GM23248 (cell line): Measurements from ENCODE around the gene INTU. TPM values are rescaled to one million over a fixed set of nuclear protein-coding genes. Genes with fewer than 3 reads are reported as not detected.

Source experiments
- DNase-seq: peaks from one replicate; pipeline ENCODE4 v3.0.0-alpha.2; 2015
- H2AFZ ChIP-seq: fragments of 200-600 bp; sonication (generic); 2 replicates; pipeline ENCODE4 v1.6.1; 2016; ENCODE audit warnings: antibody characterized with exemption
- H3F3A ChIP-seq: fragments of 200-600 bp; sonication (generic); 2 replicates; pipeline ENCODE4 v1.6.1; 2016; ENCODE audit warnings: mild to moderate bottlenecking, antibody characterized with exemption, mixed run types; ENCODE audit not compliant: insufficient read depth
- H3K27ac ChIP-seq: fragments of 200-600 bp; sonication (generic); 2 replicates; pipeline ENCODE4 v1.5.1; 2016; ENCODE audit warnings: mild to moderate bottlenecking
- H3K27me3 ChIP-seq: fragments of 200-600 bp; sonication (generic); replicated peaks from 2 replicates; pipeline ENCODE4 v1.6.1; 2016; ENCODE audit warnings: mild to moderate bottlenecking; ENCODE audit not compliant: insufficient read depth
- H3K36me3 ChIP-seq: fragments of 200-600 bp; sonication (generic); 2 replicates; pipeline ENCODE4 v1.6.1; 2016; ENCODE audit warnings: low read depth, mild to moderate bottlenecking
- H3K4me1 ChIP-seq: fragments of 200-600 bp; sonication (generic); 2 replicates; pipeline ENCODE4 v1.6.1; 2016; ENCODE audit warnings: mild to moderate bottlenecking; ENCODE audit not compliant: insufficient read depth
- H3K4me2 ChIP-seq: fragments of 200-600 bp; sonication (generic); one replicate; pipeline ENCODE4 v1.6.1; 2016; ENCODE audit warnings: mild to moderate bottlenecking; ENCODE audit not compliant: unreplicated experiment
- H3K4me3 ChIP-seq: fragments of 200-600 bp; sonication (generic); 2 replicates; pipeline ENCODE4 v1.5.1; 2016; ENCODE audit warnings: mild to moderate bottlenecking
- H3K79me2 ChIP-seq: fragments of 200-600 bp; sonication (generic); 2 replicates; pipeline ENCODE4 v1.6.1; 2016; ENCODE audit warnings: mild to moderate bottlenecking; ENCODE audit not compliant: insufficient read depth
- H3K9ac ChIP-seq: fragments of 200-600 bp; sonication (generic); 2 replicates; pipeline ENCODE4 v1.6.1; 2016; ENCODE audit warnings: mild to moderate bottlenecking
- H3K9me2 ChIP-seq: fragments of 200-600 bp; sonication (generic); 2 replicates; pipeline ENCODE4 v1.6.1; 2016; ENCODE audit warnings: mixed run types, mild to moderate bottlenecking, moderate library complexity; ENCODE audit not compliant: insufficient read depth
- H3K9me3 ChIP-seq: fragments of 200-600 bp; sonication (generic); one replicate; pipeline ENCODE4 v1.6.1; 2017; ENCODE audit warnings: low read depth
- H4K20me1 ChIP-seq: fragments of 200-600 bp; sonication (generic); 2 replicates; pipeline ENCODE4 v1.6.0; 2016; ENCODE audit not compliant: insufficient read depth
- EZH2 ChIP-seq: fragments of 200-600 bp; sonication (generic); IDR thresholded peaks from 2 replicates; pipeline ENCODE4 v1.6.1; 2018; ENCODE audit warnings: antibody characterized with exemption, mild to moderate bottlenecking; ENCODE audit not compliant: insufficient read depth, poor library complexity, severe bottlenecking
- EZH2phosphoT487 ChIP-seq: fragments of 200-600 bp; sonication (generic); IDR thresholded peaks from 2 replicates; pipeline ENCODE4 v1.6.1; 2018; ENCODE audit warnings: antibody characterized with exemption, moderate library complexity, mild to moderate bottlenecking, low read depth; ENCODE audit not compliant: insufficient read depth
- WGBS, 2 experiments: methylation state at CpG; one replicate each; pipeline ENCODE4 v1.1.6; 2015 to 2017; ENCODE audit warnings: low lambda C conversion rate in 2 of 2, low coverage in 1 of 2; ENCODE audit errors: missing lambda C conversion rate in 2 of 2; 5-methylcytosine and 5-hydroxymethylcytosine counted together
- in situ Hi-C: fragments of 300-500 bp; cut with MboI; formaldehyde crosslinking; loops from 2 replicates; pipeline ENCODE4 v1.15.0; 2020
- polyA plus RNA-seq: library from polyadenylated mRNA; unstranded; fragments of >200 nt; fragmentation: Nextera tagmentation; extraction: Ambion mirVana; gene quantifications from 2 replicates; pipeline ENCODE4 v1.2.1, GENCODE V29; 2016
- total RNA-seq: library from RNA; depleted of rRNA; stranded (reverse); fragments of >200 nt; shearing (Covaris generic); gene quantifications from 2 replicates; pipeline ENCODE4 v1.2.3, GENCODE V29; 2014

The INTU gene
- total and polyA plus RNA-seq, 2 experiments from 2014 or later, result 2.3 to 5.2 TPM

- no peaks in the 10 kb centered on the region for H4K20me1 ChIP-seq
- H2AFZ ChIP-seq, result no peak overlapping the region
- no peak overlapping the region for H3K4me2 ChIP-seq
- no peaks in the 10 kb centered on the region for H3K36me3 ChIP-seq
- no peak for TF ChIP-seq EZH2
- no peak for TF ChIP-seq EZH2phosphoT487
- no peaks in the 10 kb centered on the region for H3K27me3 ChIP-seq
- H3K4me3 ChIP-seq, result no peak overlapping the region
- in situ Hi-C loops, result no loop called here
- no peaks in the 10 kb centered on the region for H3K9me3 ChIP-seq
- H3K9ac ChIP-seq, result no peak overlapping the region
- H3K79me2 ChIP-seq, result no peaks in the 10 kb centered on the region
- no peaks in the 10 kb centered on the region for H3K4me1 ChIP-seq
- 84 to 93% methylated on average over 1 of the region's 1 CpG for WGBS, 2 experiments
- H3K27ac ChIP-seq, result no peak overlapping the region
- H3F3A ChIP-seq, result no peaks in the 10 kb centered on the region
- DNase-seq, result no peak
- H3K9me2 ChIP-seq, result no peaks in the 10 kb centered on the region
Measured at GRCh38 chr4:127741247-127741646, 108.5 kb downstream of the INTU start.

GRCh38 chr4:127747883-127748282, 115.1 kb downstream of the INTU start:
- H3K79me2 ChIP-seq, result no peaks in the 10 kb centered on the region
- H3K27me3 ChIP-seq, result no peaks in the 10 kb centered on the region
- H3F3A ChIP-seq, result no peaks in the 10 kb centered on the region
- H3K27ac ChIP-seq, result no peak overlapping the region
- no peaks in the 10 kb centered on the region for H4K20me1 ChIP-seq
- no peak overlapping the region for H3K9ac ChIP-seq
- WGBS, 2 experiments, result 48 to 51% methylated on average over 4 of the region's 4 CpGs
- H3K9me2 ChIP-seq, result no peaks in the 10 kb centered on the region
- in situ Hi-C loops, result no loop called here
- H2AFZ ChIP-seq, result no peak overlapping the region
- H3K4me1 ChIP-seq, result no peaks in the 10 kb centered on the region
- no peaks in the 10 kb centered on the region for H3K9me3 ChIP-seq
- no peak for TF ChIP-seq EZH2phosphoT487
- TF ChIP-seq EZH2, result no peak
- DNase-seq, result no peak
- H3K4me3 ChIP-seq, result no peak overlapping the region
- H3K4me2 ChIP-seq, result no peak overlapping the region
- H3K36me3 ChIP-seq, result no peaks in the 10 kb centered on the region

GRCh38 chr4:127748957-127749356, 116.2 kb downstream of the INTU start:
- no peaks in the 10 kb centered on the region for H3K36me3 ChIP-seq
- H3F3A ChIP-seq, result no peaks in the 10 kb centered on the region
- in situ Hi-C loops, result no loop called here
- no peak overlapping the region for H3K9ac ChIP-seq
- no peak overlapping the region for H3K4me2 ChIP-seq
- no peaks in the 10 kb centered on the region for H3K79me2 ChIP-seq
- no peak overlapping the region for H2AFZ ChIP-seq
- no peaks in the 10 kb centered on the region for H3K27me3 ChIP-seq
- no peaks in the 10 kb centered on the region for H3K4me1 ChIP-seq
- H3K9me2 ChIP-seq, result no peaks in the 10 kb centered on the region
- no peak overlapping the region for H3K27ac ChIP-seq
- H3K4me3 ChIP-seq, result no peak overlapping the region
- H3K9me3 ChIP-seq, result no peaks in the 10 kb centered on the region
- WGBS, 2 experiments, result 50 to 56% methylated on average over 2 of the region's 2 CpGs
- no peaks in the 10 kb centered on the region for H4K20me1 ChIP-seq
- TF ChIP-seq EZH2phosphoT487 (no peak), EZH2 (no peak)
- no peak for DNase-seq

- H3K4me2 ChIP-seq, result no peak overlapping the region
- H3K9me3 ChIP-seq, result no peaks in the 10 kb centered on the region
- no peak overlapping the region for H3K27ac ChIP-seq
- H3K4me1 ChIP-seq, result no peaks in the 10 kb centered on the region
- H3K9ac ChIP-seq, result no peak overlapping the region
- in situ Hi-C loops, result no loop called here
- H3K79me2 ChIP-seq, result no peaks in the 10 kb centered on the region
- H3K27me3 ChIP-seq, result no peaks in the 10 kb centered on the region
- H3K4me3 ChIP-seq, result no peak overlapping the region
- H3K9me2 ChIP-seq, result no peaks in the 10 kb centered on the region
- no peaks in the 10 kb centered on the region for H4K20me1 ChIP-seq
- no peak overlapping the region for H2AFZ ChIP-seq
- TF ChIP-seq EZH2 (no peak), EZH2phosphoT487 (no peak)
- DNase-seq, result no peak
- WGBS, 2 experiments, result 52 to 55% methylated on average over 2 of the region's 2 CpGs
- H3F3A ChIP-seq, result no peaks in the 10 kb centered on the region
- no peaks in the 10 kb centered on the region for H3K36me3 ChIP-seq
Measured at GRCh38 chr4:127756906-127757305, 124.1 kb downstream of the INTU start.

- Histone ChIP-seq H2AFZ (no peak overlapping the region), H3K9ac (no peak overlapping the region), H3K36me3 (no peaks in the 10 kb centered on the region), H3K4me3 (no peak overlapping the region), H3K79me2 (no peaks in the 10 kb centered on the region), H3F3A (no peaks in the 10 kb centered on the region), H3K9me2 (no peaks in the 10 kb centered on the region), H3K9me3 (no peaks in the 10 kb centered on the region), H3K27ac (no peak overlapping the region), H3K27me3 (no peaks in the 10 kb centered on the region), H3K4me2 (no peak overlapping the region), H4K20me1 (no peaks in the 10 kb centered on the region), H3K4me1 (no peaks in the 10 kb centered on the region)
- in situ Hi-C loops, result no loop called here
- WGBS, 2 experiments, result 52% methylated on average over 2 of the region's 2 CpGs
- no peak for DNase-seq
- no peak for TF ChIP-seq EZH2phosphoT487
- no peak for TF ChIP-seq EZH2
Measured at GRCh38 chr4:127759228-127759820, 126.6 kb downstream of the INTU start.
